Stomach (tissue), 4 donors: Measurements from ENCODE around the gene ISG15.

Source experiments
- EP300 ChIP-seq: sonication (generic); formaldehyde crosslinking; IDR thresholded peaks from one replicate; pipeline ENCODE4 v1.6.1; 2017; ENCODE audit warnings: antibody characterized with exemption
- POLR2A ChIP-seq, 4 donors: fragments of 450-650 bp; IDR thresholded peaks; one replicate each; pipeline ENCODE4 v1.6.1; 2016; ENCODE audit warnings: antibody characterized with exemption in 4 of 4, control low read depth in 2 of 4, mild to moderate bottlenecking in 1 of 4, moderate library complexity in 1 of 4

- TF ChIP-seq EP300 (no peak), POLR2A (IDR thresholded peaks at IDR 0.05) (no peak)
Observed at GRCh38 chr1:1047963-1048362, 34.7 kb downstream of the ISG15 start.
